SKM-1 treated with dmso at 0.1 percent for 144 hours (cell line): ENCODE measurements around the gene PACRGL.

Experiments used
- DNase-seq: peaks from one replicate; lab custom pipeline; 2025; ENCODE audit not compliant: unreplicated experiment; lab: John Stamatoyannopoulos, UW

PACRGL gene

DNA sequence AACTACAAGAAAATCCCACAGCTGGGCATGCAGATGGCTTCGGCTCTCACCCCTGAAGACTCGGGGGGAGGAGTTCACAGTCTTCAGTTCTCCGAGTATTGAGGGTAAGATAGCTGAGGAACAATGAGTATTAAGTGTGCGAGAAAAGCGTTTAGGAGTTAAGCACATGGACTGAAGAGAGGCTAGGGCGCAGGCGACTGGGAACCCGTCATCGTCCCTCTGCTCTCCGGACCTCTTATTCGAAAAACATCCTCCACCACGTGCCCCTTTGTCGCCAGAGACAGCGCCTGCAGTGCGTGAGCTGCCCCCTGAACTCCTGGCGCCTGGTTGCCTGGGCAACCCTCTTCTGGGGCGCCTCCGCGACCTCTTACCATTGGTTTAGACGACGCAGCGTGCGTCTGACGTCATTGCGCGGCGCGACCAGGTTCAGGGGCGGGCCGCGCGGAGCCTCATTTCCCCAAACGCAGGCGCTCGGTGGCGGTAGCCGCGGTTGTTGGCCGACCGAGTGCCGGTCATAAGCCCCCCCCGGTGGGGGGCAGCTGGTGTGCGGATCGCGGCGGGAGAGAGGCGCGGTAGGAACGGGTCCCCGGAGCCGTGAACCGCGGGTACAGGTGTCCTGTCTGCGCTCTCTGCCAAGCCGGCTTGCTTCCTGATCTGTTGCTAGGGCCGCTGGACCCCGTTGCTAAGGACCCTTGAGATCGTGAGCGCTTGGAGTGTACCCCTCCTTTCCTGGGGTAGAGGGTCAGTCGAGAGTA is at the start of gene PACRGL:
PACRGL (plus strand) TSS at position 452 of the 755 bp plus-strand sequence. CDS start 4,024 bp downstream, outside the sequence.
- peak; percentile 89 for DNase-seq

DNA sequence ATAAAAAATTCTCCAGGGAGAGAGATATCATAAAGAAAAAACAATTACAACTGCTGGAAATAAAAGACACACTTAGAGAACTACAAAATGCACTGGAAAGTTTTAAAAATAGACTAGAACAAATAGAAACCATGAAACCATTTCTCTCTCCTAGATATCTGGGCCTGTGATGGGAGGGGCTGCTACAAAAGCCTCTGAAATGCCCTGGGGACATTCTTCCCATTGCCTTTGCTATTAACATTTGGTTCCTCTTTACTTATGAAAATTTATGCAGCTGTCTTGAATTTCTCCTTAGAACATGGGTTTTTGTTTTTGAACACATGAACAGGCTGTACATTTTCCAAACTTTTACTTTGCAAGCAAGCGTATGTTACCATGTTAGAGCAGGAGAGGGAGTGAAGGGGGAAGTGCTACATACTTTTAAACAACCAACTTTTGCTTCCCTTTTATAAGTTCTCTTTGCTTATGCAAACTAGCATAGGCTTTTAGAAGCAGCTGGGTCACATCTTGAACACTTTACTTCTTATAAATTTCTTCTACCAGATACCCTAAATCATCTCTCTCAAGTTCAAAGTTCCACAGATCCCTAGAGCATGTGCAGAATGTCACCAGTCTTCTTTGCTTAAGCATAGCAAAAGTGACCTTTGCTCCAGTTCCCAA is 47.9 kb upstream of the PACRGL start:
- peak; percentile 22 for DNase-seq

DNA sequence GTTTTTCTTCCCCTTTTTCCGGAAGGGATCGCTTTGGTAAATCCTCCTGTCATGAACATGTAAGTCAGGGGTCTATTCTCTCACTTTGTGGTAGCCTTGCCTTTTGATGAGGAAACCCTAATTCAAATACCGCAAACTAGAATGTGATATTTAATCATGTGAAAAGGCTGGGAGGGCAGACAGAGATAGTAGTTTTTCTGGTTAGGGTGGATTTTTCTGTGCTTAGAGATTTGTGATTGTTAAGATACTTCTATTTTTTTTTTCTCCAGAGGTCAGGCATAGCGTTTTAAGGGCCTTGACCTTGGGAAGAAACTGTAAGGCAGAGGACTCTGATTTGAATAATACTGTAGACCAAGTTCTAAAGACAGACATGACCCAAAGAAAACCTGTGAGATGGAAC is 41.8 kb upstream of the PACRGL start:
- DNase-seq: no peak

DNA sequence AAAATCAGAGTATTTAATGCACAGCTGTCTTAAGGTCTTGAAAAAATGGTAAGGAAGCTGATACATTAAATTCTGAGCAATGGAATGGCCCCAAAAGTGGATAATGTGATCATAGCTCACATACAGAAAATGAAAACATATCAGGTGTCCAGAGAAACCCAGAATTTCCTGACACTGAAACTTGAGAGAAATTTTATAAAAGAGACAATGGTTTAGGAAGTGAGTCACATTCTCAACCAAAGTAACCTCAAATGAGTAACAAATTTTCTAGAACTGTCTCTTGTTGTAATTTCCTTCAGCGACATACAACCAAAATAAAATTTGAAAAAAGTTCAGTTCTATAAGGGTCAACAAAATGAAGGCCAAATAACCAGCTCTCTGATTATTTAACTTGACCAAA is 37.4 kb upstream of the PACRGL start:
- DNase-seq: no peak

DNA sequence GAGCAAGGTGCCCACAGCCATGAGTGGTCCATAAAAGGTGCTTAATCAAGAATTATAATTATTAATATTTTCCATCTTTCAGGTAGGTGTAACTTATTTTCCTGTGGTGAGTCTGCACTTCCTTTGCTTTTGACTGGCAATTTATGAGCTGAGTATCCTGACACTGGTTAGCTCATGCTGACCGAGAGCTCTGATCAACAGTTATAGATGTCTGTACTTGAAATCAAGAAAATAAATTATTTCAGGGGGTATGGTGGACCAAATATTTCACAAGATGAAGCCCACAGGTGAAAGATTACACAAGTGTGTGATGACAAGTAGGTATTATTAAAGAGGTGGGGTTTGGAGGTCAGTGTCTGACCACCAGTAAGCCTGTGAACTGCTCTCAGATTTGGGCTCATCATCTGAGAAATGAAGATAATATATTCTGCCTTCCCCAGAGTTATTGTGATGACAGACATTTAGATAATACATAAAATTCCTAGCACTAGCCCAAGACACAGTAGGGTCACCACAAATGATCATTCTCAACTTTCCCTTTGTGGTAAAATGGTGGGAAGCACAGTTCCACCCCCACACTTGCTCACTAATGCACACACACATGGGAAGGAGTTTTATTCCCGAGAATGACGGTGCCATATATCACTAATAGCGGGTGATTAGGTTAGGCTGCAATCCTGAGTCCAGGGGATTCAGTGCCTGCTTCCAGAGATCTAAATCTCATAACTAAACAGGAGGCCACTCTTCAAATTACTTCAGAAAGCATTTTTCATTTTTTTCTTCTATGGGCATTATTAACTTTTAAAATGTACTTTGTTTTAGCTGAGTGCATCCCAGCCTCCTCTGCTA is 34.0 kb upstream of the PACRGL start:
- DNase-seq: no peak

DNA sequence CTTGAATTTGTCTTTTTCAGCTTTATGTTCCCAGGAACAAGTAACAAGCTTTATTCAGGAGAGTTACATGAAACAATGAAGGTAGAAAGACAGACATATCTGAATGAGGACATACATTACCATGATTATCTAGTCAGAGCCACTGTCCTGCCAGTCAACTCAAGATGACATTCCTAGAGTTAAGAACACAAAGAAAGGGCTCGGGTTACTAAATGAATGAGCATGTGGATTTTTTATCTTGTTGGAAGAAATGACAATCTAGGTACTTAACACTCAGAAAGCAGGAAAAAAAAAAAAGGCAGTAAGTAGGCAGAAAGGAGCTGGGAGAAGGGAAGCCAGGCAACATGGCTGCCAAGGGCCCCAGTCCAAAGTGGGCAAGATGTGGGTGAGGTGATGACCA is 28.0 kb upstream of the PACRGL start:
- no peak for DNase-seq

DNA sequence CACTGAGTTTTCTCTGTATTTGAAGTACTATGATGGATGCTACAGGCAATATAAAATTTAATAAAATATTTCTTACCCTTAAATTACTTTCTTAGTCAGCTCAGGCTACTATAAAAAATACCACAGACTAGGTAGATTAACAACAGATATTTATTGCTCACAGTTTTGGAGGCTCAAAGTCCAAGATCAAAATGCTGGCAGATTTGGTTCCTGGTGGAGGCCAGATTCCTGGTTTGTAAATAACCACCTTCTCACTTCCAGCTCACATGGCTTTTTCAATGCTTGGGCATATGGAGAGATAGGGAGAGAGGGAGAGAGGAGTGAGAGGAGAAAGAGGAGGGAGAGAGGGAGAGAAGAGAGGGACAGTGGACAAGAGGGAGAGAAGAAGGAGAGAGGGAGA is 24.5 kb upstream of the PACRGL start:
- no peak for DNase-seq

DNA sequence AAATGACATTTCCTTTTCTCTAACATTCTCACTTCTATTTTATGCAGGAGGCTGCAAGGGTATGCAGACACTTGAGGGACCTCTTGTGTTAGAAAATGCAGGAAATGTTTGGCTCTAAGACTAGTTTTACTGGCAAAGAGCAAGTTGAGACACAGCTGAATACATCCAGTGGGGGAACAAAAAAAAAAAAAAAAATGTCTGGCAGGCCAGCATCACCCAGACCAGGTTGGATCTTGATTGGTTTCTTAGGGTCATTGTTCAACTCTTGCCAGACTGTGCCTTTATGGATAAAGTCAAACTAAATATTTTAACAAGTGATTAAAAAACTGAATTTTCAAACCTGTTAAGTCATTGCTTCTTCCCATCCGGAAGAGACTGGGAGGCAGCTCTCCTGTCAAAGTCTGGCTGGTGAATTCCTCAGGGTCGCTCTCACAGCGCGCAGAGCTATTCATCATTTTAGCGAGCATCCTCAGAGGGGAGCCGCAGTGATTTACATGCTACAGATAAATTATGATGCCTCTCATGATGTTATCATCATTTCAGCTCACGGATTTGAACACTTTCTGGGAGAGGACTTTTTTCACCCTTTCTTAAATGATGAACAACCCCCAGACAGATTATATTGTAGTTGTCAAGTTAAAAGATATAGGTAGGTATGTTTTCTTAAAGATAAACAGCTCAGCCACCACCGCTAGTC is 23.6 kb upstream of the PACRGL start:
- DNase-seq: no peak

DNA sequence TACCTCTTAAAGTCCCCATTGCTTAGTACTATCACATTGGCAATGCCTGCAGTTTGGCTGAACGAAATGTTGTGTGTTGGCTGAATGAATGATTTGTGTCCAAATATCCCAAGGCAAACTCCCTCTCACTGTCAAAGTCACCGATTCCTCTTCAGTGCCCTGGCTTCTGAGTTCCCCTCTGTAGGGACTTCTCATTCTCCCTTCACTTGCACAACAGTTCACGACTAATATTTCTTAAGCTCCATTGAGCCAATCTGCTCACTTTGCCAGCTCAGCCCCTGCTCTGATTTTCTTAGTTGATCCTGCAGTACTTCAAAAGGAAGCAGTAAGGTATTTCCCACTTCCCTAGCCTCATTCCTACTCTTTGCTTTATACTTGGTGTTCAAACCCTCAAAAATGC is 21.9 kb upstream of the PACRGL start:
- peak; percentile 7 for DNase-seq

DNA sequence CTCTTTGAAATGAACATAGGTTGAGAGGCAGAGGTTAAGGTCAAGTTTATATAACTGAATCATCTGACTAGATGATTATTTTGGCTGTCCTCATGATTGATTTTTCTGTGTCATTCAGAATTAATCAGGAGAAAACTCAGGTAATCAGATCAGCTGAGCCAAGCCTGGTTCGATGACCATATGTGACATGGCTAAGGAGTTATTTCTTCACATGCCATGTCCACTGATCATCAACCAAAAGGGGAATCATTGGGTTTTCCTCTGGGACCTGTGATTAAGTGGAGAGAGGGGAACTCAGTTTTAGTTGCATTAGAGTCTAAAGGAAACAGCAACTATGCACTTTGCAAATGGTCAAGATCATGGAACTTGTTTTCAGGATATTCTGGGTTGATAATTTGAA is 20.3 kb upstream of the PACRGL start:
- DNase-seq: no peak

DNA sequence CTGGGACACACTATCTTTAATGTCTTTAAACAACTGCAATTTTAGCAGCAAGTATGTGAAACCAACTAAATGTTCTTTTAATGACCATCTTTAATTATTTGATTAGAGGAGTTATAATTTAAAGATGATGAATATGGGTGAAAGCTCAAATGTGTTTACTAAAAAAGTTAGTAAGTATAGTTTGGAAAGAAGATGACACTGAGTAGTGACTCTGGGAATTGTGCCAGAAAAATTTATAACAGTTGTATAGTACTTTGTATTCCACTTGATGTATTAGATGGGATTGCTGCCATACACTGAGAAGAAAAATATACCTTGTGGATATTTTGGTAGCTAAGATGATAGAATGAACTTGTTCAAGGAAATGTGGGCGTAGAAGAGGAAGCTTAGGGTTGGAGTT is 19.5 kb upstream of the PACRGL start:
- DNase-seq: no peak

DNA sequence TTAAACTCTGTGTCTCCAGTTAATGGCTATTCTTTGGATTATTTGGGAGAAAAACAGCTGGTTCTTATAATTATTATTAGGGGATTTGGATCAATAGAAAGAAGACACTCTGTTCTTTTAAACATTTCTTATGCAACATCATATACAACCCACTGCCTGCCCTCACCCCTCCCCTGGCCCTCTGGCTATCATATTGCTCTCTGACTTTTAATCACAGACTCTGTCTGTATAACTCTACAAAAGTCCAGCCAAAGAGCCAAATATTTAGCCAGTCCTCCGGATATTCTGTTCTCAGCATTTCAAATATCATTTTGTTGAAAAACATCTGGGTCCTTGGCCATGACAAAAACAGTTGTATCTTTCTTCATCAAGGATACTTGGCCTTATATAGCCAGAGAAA is 19.0 kb upstream of the PACRGL start:
- DNase-seq: no peak

DNA sequence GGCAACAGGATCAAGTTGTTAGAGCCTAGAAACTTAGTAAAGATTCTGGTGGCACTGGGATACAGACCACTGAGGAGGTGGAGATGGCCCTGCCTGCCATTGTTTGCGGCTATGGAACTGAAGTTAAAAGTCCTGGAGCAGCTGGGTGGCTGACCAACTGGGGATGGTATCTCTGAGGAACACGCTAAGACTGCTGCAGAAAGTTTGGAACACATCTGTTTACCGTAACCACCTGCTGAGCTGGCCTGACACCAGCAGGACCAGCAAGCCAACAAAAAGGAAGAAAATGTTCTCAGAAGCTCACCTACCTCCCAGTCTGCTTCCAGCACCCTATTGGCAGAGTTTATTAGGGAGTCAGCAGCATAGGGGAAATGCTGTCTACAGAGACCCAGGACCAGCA is 17.4 kb upstream of the PACRGL start:
- DNase-seq: no peak

DNA sequence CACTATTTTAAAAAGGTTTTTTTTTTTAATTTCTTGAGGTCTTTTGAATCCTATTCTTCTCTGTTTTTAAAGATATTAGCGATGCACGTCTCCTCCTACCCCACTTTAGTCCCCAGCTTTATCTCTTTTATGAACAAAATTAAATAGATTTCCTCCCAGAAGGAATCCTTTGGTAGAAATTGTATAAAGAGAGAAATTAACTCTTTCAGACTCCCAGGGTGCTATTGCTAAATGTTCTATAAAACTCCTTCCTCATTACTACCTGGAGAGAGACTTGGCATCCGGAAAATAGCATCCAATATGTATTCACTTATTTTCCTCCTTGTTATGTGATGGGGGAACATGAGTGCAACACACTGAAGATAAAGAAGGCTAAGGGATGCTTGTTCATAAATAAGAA is 16.5 kb upstream of the PACRGL start:
- DNase-seq: no peak

DNA sequence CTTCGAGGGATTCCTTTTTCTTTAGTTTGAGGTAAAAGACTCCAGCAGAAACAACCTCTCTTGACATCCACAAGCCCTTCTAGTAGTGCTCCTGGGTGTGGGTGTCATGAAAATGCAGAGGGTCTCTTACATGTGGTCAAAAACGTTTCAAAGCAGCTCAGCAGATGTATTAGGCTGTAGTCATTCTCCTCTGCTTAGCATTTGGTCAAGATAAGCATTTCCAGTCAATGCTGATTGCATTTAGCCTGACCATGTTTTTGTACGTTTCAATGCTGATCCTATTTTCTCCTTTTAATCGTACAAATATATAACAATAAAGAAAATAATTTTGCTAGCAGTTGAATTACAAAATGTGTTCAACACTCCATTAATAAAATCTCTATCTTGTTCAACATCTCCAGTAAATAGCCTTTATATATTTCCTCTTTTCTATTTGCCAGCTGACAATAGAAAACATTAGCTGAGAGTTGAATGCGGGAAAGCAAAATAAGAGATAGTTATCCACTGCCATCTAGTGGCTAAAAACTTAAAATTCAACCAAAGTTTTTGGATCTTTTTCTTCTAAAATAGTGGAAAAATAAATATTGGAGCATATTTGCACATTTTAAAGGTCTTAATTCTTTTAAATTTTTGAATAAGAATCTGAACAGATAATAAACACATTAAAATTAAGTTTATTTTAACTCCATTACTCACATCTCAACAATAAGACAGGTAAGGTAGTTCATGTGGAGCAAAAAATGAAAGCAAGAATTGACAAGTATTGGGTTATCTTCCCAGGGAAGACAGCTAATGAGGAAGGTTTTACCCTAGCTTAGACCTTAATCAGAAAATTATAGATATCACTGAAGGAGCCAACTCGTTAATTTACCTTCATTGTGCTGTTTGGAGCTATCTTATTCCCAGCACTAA is 15.2 kb upstream of the PACRGL start:
- peak; percentile 49 for DNase-seq

DNA sequence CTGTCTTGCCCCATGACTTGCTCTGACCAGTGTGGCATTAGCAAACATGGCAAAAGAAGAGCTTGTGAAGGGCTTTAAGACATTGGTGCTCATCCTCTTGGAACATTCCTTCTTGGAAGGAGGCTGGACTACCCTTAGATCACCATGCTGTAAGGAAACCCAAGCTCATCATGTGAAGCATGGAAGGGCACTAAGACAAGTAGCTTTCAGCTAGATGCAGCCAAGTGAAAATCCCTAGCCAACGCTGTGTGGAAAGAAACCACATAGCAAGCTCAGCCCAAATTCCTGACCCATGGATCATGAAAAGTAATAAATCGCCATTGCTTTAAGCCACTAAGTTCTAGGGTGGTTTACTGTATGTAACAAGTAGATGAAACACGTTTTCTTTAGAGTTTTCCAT is 12.4 kb upstream of the PACRGL start:
- no peak for DNase-seq

DNA sequence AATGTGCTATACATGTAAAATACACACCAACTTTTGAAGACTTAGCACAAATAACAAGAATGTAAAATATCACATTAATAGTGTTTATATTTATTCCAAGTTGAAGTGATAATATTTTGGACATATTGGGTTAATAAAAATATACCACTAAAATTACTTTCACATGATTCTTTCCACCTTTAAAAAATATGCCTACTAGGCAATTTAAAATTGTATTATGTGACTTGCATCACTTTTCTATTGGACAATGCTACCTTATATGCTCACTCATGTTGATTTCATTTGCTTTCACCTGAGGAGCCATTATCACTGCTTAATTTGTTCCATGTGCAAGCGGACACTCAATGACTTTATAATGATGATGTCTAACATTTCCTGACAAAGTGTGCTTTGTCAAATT is 3.4 kb upstream of the PACRGL start:
- DNase-seq: no peak

DNA sequence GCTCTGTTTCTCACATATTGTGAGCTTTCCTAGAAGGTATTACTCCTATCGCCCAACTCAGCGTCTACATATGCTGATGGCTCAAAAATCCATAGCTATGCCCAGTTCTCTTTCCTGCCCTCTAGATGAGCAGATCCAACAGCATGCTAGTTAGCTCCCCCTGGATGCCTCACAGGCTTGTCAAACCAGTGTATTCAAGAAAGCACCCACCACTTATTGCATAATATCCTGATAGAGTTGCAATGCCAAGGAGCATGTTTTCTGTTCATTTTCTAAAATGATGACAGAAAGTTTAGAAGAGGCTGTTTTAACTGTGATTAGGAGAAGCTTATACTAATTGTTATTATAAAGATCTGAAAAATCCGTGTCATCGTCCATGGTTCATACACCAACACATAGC is 1.9 kb upstream of the PACRGL start:
- peak; percentile 45 for DNase-seq

DNA sequence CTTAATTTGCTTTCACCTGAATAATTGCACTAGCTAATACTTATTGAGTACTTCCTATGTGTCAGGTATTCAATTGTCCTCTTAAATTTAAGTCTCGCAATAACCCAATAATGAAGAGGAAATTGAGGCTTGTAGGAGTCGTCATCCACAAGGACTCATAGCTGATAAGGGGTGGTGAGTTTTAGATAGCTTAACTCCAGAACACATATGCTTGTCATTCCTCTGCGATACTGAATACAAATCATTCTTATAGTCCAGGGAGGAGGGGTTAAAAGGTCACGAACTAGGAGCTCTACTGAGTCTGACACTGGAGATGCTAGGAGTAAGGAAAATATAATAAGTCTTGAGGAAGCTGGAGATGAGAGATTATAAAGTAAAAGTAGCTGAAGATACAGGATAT is 1.4 kb upstream of the PACRGL start:
- no peak for DNase-seq

DNA sequence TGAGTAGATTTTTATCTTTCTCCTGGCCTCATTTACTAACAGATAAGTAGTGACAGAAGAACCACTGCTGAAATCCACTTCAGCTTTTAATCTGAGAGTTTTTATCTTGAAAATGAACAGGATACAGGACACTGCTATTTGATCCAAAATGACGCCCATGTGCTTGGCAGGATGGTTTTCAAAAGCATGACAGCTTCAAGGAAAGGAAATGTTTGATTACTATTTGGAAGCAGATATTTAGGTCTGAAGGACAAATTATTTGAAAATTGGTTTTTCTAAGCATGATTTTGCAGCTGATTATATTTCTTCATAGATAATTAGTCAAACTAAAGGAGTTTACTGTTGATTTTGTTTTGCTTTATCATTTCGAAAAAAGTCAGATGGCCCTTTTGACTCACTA is 11.1 kb downstream of the PACRGL start:
- DNase-seq: no peak
